Measurements from ENCODE around the gene RAPSN. TPM values are rescaled to one million over a fixed set of nuclear protein-coding genes. Genes with fewer than 3 reads are reported as not detected.

Gene RAPSN
- total RNA-seq, 1 donor, result 0.09 TPM

DNA sequence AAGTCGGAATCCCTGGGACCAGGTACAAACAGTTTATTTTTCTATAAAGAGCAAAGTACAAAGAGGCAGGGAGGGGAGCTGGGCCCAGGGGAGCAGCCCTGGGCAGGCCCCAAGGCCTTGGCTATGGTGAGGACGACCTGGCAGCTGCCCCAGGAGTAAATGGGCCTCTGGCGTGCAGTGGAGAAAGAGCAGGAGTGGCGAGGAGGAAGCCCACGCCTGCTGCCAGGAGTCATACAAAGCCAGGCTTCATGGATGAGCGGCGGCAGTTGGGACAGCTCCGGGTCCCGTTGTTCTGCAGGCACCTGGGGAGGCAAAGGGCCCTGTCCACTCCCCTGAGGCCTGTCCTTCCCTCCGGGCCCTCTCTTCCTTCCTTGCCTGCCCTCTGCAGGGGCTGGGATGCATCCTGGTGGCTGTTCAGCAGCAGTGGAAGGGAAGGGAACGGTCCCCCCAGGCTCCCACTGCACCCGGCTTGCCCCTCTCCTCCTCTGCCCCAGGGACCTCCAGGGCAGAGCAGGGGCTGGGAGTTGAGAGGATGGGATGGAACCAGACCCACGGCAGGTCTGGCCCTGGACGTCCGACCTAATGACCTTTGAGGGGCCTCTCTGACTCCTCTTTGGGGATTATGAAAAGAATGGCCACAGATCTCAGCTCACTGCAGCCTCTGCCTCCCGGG, 11.1 kb downstream of the RAPSN start:
- DNase-seq (ENCODE audit: low read depth), result peak; percentile 60
- H3K4me3 ChIP-seq (ENCODE audit: low read depth, low read length), result no peak overlapping the region
- TF ChIP-seq, protein P1, sequence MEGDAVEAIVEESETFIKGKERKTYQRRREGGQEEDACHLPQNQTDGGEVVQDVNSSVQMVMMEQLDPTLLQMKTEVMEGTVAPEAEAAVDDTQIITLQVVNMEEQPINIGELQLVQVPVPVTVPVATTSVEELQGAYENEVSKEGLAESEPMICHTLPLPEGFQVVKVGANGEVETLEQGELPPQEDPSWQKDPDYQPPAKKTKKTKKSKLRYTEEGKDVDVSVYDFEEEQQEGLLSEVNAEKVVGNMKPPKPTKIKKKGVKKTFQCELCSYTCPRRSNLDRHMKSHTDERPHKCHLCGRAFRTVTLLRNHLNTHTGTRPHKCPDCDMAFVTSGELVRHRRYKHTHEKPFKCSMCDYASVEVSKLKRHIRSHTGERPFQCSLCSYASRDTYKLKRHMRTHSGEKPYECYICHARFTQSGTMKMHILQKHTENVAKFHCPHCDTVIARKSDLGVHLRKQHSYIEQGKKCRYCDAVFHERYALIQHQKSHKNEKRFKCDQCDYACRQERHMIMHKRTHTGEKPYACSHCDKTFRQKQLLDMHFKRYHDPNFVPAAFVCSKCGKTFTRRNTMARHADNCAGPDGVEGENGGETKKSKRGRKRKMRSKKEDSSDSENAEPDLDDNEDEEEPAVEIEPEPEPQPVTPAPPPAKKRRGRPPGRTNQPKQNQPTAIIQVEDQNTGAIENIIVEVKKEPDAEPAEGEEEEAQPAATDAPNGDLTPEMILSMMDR (IDR thresholded peaks at IDR 0.05; ENCODE audit: insufficient read depth, low read length), result no peak

DNA sequence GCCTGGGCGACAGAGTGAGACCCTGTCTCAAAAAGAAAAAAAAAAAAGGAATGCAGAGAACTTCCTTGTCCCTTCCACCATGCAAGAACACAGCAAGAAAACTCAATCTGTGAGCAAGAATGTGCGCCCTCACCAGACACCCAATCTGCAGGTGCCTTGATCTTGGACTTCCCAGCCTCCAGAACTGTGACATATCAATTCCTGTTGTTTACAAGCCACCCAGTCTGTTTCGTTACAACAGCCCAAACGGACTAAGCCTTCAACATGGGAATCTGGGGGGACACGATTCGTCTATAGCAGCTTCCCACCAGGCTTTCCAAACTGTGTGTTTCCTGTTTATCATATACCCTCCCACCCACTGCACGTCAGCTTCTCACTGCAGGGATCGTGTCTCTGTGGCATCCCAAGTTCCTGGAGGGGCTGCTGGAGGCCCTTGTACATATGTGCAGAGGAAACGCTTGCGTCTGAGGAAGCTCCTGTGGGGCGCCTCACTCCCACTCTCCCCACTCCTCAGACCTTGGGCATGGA, 11.7 kb downstream of the RAPSN start:
- DNase-seq (ENCODE audit: low read depth), result no peak
- TF ChIP-seq, protein P1 (IDR thresholded peaks at IDR 0.05; ENCODE audit: insufficient read depth, low read length), result no peak
- no peak overlapping the region for H3K4me3 ChIP-seq (ENCODE audit: low read depth, low read length)

DNA sequence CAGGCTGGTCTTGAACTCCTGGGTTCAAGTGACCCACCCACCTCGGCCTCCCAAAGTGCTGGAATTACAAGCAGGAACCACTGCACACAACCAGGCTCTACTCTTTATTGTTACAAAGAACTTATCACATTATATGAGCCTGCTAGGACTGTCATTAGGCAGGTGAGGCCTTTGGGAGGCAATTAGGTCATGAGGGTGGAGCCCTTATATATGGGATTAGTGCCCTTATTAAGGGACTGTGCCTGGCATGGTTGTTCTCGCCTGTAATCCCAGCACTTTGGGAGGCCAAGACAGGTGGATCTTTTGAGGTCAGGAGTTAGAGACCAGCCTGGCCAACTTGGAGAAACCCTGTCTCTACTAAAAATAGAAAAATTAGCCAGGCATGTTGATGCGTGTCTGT, 12.2 kb downstream of the RAPSN start:
- DNase-seq (ENCODE audit: low read depth), result no peak
- no peak overlapping the region for H3K4me3 ChIP-seq (ENCODE audit: low read depth, low read length)
- TF ChIP-seq, protein P1 (IDR thresholded peaks at IDR 0.05; ENCODE audit: insufficient read depth, low read length), result no peak

DNA sequence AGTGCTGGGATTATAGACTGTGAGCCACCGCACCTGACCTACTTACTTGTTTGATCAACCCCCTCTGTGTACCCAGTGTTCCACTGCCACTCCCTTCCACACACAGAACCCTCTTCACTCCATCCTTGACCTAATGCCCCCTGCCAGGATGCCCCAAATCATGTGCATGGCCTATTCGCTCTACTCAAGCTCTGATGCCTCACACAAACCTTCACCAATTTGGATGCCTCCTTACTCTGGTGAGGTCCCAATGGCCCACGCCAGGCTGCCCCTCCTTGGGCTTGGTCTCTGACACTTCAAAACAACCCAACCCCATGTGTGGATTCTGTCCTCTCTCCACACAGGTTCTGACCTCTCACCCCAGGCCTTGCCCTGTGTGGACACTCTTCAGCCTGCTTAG, 13.2 kb downstream of the RAPSN start:
- DNase-seq (ENCODE audit: low read depth), result no peak
- H3K4me3 ChIP-seq (ENCODE audit: low read depth, low read length), result no peak overlapping the region
- TF ChIP-seq, protein P1 (IDR thresholded peaks at IDR 0.05; ENCODE audit: insufficient read depth, low read length), result no peak

DNA sequence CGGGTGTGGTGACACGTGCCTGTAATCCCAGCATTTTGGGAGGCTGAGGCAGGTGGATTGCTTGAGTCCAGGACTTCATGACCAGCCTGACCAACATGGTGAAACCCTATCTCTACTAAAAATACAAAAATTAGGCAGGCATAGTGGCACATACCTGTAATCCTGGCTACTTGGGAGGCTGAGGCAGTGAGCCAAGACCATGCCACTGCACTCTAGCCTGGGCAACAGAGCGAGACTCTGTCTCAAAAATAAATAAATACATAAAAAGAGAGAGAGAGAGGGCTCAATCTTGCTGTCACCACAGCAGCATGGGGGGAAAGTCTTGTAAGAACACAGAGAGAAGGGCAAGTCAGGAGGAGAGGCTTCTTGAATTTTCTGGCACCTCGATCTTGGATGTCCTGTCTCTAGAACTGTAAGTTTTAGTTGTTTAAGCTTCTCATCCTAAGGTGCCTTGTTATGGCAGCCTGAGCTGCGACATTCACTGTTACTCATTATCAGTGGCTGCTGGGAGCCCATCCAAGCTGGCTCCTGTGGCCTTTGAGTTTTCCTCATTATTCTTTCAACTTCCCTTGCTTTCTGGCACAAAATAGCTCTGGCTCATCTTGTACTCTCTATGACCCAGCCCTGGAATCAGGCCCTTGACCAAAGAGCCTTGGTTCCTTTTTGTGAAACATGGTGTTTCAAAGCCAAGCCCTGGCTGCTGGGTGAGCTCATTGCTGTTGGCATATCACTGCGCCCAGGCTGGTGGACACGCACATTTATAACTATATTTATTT, 14.7 kb downstream of the RAPSN start:
- no peak overlapping the region for H3K4me3 ChIP-seq (ENCODE audit: low read depth, low read length)
- peak; percentile 93 for DNase-seq (ENCODE audit: low read depth)
- TF ChIP-seq, protein P1 (IDR thresholded peaks at IDR 0.05; ENCODE audit: insufficient read depth, low read length), result no peak

DNA sequence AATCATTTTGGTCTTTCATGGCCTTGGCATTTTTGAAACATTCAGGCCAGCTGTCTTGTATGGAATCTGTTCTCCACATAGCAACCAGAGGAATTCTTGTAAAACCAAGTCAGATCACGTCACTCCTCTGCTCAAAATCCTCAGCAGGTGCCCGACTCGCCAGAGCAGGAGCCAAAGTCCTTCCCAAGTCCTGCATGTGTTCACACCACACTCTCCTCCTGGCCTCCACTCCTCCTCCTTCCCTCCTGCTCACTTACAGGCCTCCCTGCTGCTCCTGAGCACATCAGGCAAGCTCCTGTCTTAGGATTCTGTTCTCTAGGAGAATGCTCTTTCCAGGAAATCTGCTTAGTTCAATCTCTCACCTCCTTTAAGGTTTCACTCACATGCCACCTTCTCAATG, 15.8 kb downstream of the RAPSN start:
- H3K4me3 ChIP-seq (ENCODE audit: low read depth, low read length), result no peak overlapping the region
- no peak for DNase-seq (ENCODE audit: low read depth)
- TF ChIP-seq, protein P1 (IDR thresholded peaks at IDR 0.05; ENCODE audit: insufficient read depth, low read length), result no peak
